NCI-H82 treated with DMSO at 0.1 percent for 48 hours (cell line): Measurements from ENCODE around the gene IL37.
"Not testable (repeated sequence)": the region's sequence is repeated elsewhere in the genome, so short reads cannot be mapped to it uniquely, and the experiment has no call there.

Experiments
- DNase-seq: peaks from one replicate; lab custom pipeline; 2025; ENCODE audit not compliant: unreplicated experiment; lab: John Stamatoyannopoulos, UW

The IL37 gene

DNA sequence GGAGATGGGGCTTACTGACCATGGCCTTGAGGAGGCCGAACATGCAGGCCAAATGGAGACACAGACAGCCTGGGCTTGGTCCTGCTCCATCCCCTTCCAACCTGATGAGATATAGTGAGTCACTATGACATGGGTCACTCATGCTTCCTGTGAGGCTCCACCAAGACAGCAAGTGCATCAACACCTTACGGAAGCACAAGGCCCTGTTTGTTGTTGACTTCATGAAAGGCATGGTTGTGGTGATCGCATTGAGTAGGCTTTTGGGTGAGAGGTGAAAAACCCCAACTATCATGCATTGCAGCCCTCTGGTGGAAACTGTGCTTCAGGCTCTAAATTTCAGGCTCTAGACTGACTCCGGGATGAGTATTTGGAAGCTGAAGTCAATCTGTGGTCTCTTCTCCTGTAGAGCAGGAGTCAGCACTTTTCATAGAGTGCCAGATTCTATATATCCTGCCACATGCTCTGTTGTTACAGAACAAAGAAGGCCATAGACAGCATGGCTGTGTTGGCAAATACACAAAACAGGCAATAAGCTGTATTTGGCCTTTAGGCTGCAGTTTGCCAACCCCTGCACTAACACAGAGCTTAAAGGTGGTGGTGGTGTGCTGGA lies 10.1 kb downstream of the IL37 start:
- DNase-seq, result no peak

- DNase-seq, result no peak
These were observed 11.0 kb downstream of the IL37 start for GRCh38 chr2:112921982-112922381.

DNA sequence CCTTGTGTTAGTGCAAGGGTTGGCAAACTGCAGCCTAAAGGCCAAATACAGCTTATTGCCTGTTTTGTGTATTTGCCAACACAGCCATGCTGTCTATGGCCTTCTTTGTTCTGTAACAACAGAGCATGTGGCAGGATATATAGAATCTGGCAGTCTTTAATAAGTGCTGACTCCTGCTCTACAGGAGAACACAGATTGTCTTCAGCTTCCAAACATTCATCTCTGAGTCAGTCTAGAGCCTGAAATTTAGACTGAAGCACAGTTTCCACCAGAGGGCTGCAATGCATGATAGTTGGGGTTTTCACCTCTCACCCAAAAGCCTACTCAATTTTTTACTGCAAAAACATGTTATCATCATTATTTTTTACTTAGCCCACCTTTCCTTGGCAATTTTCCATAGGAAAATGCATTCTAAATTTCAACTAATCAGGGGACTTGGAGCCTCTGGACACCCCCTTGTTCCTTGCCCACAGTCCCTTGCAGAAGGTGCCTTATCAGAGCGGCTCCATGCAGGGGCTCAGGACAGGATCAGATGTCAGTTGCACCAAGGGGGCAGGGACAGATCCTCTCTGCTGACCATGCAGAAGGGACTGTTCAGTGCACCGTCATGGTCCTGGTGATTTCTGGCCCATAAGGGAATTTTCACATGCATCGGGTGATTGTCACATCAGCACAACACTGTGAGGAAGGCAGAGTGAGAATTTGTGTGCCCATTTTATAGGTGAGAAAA lies 12.4 kb downstream of the IL37 start:
- DNase-seq, result no peak

- DNase-seq, result no peak
These were observed 13.0 kb downstream of the IL37 start for GRCh38 chr2:112923967-112924338.

- DNase-seq, result no peak
These were observed 13.4 kb downstream of the IL37 start for GRCh38 chr2:112924360-112924759.

DNA sequence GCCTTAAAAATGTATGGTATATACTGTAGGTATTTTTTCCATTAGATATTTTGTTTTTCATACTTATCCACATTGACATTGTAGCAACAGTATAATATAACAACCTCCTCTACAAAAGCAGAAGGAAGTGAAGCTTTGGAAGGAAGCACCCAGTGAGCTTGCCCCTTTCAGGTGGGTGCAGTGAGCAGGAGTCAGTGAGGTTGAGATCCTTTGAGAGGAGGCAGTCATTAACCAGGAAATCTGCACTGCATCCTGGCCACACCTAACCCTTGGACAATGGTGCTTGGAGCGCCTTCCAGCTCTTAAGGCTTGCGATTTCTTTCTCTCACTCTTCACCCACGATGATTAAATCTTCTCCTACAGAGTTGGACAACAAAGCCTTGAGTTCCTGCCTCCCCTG lies 13.9 kb downstream of the IL37 start:
- no peak for DNase-seq

DNA sequence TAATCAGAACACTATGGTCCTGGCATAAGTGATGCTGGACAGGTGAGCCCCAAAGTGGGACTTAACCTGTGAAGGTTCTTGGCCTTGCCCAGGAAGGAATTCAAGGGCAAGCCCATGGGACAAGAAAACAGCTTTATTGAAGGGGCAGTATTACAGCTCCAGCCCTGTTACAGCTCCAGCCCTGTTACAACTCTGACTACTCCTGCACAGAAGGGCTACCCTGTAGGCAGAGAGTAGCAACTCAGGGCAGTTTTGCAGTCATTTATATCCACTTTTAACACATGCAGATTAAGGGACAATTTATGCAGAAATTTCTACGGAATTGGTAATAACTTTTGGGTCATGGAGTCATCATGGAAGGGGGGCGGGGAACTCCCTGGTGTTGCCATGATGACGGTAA lies 15.7 kb downstream of the IL37 start:
- no peak for DNase-seq

DNA sequence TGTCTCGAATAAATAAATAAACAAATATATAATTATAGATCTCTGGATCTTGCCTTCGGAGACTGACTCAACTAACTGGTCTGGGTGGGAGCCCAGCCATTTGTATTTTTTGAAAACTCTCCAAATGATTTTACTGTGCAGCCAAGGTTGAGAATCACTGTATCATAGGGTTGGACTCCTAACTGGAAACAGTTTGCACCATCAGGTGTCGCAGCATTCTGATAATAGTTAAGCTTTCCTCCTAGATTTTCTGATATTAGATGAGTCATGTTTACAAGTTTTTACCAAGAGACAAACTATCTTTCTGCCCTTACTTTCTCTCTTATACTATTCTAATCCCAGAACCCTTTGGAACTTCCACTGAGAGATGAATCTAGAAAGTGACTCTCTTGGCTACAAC lies 16.8 kb downstream of the IL37 start:
- DNase-seq, result no peak

- no peak for DNase-seq
These were observed 22.3 kb downstream of the IL37 start for GRCh38 chr2:112933261-112933660.

GRCh38 chr2:112934117-112934516 lies 23.2 kb downstream of the IL37 start:
- not testable (repeated sequence) for DNase-seq

DNA sequence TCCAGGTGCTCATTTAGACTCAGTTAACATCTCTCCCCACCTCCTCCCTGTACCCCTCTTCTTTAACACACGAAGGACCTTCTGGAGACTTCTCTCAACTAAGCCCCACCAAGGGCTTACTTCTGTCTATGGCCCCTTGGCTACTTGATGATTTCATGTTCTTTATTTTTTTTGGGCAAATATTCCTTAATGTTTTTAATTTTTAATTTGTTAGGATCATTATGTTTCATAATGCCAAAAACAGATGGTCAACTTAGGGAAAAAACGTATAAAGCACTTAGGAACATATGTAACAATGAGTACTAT lies 25.9 kb downstream of the IL37 start:
- DNase-seq, result no peak

DNA sequence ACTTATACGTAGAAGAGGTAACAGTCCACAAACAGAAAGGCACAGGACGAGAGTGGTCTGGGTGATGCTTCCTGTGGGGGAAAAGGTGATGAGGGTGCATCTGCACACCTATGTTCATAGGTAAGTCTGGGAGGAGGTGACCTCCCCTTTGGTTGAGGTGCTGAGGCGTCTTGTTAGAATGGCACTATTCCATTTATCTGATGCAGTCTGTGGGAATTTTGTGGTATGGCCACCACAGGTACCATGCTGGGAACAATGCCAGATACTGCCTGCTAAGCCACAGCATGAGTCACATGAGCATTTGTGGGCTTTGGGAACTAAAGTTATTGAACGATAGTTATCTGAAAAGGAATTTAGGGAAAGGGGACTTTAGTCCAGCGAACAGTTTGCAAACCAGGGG lies 27.9 kb downstream of the IL37 start:
- DNase-seq, result no peak

- no peak for DNase-seq
These were observed 28.5 kb downstream of the IL37 start for GRCh38 chr2:112939425-112939824.

DNA sequence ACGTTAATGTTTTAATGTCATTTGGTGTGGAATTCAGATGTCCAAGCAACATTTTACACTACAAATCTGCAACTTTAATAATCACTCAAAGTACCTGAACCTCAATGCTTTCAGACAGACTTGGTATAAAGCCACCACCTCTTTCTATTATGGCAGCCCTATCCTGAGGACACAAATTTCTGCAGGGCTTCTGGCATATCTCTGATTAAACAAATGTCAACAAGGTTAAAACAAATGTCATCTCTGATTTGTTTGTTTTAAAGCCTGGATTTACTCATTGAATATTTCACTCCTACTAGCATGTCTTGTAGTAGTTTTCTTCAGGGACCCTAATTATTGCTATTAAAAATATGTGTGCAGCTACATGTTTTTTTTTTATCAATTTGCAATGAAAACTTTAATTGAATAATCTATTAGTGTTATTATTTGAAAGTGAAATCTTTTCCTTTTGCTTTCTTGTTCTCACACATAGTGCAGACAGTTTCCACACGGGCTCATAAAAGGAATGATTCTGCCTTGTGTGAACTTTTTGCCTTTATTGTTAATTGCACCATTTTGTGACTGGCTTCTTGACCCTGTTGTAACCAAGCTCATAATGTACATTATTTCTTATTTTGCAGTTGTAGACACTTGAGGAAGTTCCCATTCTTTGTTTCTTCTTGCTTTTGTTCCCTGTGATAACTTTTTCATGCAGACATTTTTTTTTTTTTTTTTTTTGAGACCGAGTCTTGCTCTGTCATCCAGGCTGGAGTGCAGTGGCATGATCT lies 30.1 kb downstream of the IL37 start:
- no peak for DNase-seq

- DNase-seq, result peak; percentile 40
These were observed 31.0 kb downstream of the IL37 start for GRCh38 chr2:112941753-112942653.

DNA sequence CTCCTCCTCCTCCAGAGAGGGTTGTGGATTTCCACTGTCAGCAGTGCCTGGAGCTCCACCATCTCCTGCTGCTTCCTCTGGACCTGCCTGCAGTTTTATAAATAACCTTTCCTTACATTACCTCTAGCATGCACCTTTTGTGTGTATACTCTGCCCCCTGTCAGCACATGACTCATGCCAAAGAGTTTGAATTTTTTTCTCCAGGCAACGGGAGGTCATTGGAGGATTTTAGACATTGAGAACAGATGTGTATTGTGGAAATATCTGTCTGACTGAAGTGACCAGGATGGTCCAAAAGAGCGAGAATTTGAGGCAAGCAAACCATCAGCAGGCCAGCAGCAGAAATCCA lies 31.7 kb downstream of the IL37 start:
- DNase-seq, result no peak

DNA sequence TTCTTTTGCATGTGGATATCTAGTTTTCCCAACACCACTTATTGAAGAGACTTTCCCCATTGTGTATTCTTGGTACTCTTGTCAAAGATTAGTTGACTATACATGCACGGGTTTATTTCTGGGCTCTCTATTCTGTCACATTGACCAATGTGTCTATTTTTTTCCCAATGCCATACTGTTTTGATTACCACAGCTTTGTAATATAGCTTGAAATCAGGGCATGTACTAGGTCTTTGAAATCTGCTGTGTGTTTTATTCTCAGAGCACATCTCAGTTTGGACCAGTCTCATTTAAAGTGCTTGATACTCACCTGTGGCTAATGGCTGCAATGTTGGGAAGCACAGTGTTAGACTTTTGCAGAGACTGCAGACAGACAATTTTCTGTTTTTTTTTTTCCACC lies 34.0 kb downstream of the IL37 start:
- no peak for DNase-seq

DNA sequence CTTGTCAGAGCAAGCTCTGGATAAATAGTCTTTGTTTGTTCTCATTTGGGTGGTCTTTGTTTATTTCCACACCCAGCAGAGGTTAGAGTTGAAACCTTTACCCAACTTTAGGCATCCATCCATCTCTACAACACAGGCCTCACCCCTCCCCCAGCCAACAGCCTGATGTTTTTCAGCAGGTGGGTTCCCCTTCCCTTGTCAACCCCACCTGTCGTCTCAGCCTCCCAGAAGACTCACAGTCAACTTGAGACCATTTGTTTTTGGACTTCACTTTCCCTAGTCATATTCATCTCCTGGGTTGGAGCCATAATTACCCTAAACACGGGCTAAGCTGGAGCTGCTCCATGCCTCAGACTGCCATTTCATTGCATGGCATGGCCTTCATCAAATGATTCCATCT lies 35.1 kb downstream of the IL37 start:
- DNase-seq, result no peak

- no peak for DNase-seq
These were observed 36.4 kb downstream of the IL37 start for GRCh38 chr2:112947374-112947773.

- no peak for DNase-seq
These were observed 38.5 kb downstream of the IL37 start for GRCh38 chr2:112949456-112949855.

DNA sequence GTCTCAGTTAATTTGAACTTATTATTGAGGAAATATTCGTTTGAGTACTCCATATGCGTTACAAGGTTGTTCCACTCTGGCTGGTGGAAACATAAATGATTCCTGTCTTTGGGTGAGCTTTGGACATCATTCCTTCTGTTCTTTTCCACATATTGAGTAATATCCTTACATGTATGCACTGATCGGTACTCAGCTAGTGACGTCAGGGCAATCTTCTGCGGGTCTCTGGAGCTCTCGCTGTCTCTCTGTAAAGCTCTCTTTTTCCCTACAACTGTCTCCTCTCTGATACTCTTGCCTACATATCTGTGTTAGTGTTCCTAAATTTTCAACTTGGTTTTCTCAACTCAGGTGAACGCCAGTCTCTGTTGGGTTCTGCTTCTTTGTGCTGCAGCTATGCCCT lies 43.4 kb downstream of the IL37 start:
- no peak for DNase-seq

DNA sequence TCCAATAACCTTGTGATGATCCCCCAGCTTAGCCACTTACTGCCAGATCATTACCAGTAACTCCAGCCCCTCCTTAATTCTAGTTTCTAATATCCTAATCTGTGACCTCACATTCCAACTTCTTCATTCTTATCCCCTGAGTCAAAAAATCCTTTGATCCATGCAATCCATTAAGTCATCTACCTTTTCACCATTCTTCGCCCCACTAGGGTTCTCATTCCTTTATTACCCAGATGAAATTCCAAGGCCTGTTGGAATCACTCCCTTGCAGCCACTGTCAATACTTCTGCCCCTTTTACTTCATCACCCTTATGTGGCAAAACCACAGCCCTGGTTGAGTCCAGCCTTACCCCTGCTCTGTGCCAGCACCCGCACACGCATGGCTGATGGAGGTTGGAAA lies 46.5 kb downstream of the IL37 start:
- DNase-seq, result no peak
